ENCODE data around the gene RNF157. TPM values are rescaled to one million over a fixed set of nuclear protein-coding genes. Genes with fewer than 3 reads are reported as not detected.

Gene RNF157
- total and polyA plus RNA-seq, 9 of the 15 experiments (the other 6 are each of a cell fraction or from before 2014, with no cell fraction given): 8.1 to 31.7 (median 20.8) TPM

GRCh38 chr17:76141212-76142038 lies 98.9 kb downstream of the RNF157 start, which contains the start of gene FOXJ1 (continued):
- TF ChIP-seq CBX8 (IDR thresholded peaks at IDR 0.05; ENCODE audit: borderline replicate concordance, extremely low read depth, low read depth, low read length, poor library complexity, severe bottlenecking): no peak
- no peak for TF ChIP-seq HLTF (IDR thresholded peaks at IDR 0.05)
- TF ChIP-seq FOXJ2 (tag; IDR thresholded peaks at IDR 0.05): peak; percentile 99
- TF ChIP-seq BMI1 (IDR thresholded peaks at IDR 0.05; ENCODE audit: low read length): peak; percentile 97
- TF ChIP-seq, protein P1, sequence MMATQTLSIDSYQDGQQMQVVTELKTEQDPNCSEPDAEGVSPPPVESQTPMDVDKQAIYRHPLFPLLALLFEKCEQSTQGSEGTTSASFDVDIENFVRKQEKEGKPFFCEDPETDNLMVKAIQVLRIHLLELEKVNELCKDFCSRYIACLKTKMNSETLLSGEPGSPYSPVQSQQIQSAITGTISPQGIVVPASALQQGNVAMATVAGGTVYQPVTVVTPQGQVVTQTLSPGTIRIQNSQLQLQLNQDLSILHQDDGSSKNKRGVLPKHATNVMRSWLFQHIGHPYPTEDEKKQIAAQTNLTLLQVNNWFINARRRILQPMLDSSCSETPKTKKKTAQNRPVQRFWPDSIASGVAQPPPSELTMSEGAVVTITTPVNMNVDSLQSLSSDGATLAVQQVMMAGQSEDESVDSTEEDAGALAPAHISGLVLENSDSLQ (IDR thresholded peaks at IDR 0.05): peak; percentile 52; the same call in 1 of the 2 replicates
- TF ChIP-seq ZBTB5 (IDR thresholded peaks at IDR 0.05): no peak
- TF ChIP-seq, protein P2, sequence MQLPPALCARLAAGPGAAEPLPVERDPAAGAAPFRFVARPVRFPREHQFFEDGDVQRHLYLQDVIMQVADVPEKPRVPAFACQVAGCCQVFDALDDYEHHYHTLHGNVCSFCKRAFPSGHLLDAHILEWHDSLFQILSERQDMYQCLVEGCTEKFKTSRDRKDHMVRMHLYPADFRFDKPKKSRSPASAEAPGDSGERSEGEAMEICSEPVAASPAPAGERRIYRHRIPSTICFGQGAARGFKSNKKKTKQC (CRISPR knock-in tag; IDR thresholded peaks at IDR 0.05): no peak
- peak; percentile 98 for TF ChIP-seq MXI1 (IDR thresholded peaks at IDR 0.05; ENCODE audit: low read depth, low read length)
- no peak for TF ChIP-seq HNRNPUL1 (IDR thresholded peaks at IDR 0.05; ENCODE audit: low read length)
- TF ChIP-seq POLR2G (IDR thresholded peaks at IDR 0.05; ENCODE audit: low read depth, low read length): peak; percentile 86
- no peak for TF ChIP-seq ZBED1 (IDR thresholded peaks at IDR 0.05)
- TF ChIP-seq, protein P3, sequence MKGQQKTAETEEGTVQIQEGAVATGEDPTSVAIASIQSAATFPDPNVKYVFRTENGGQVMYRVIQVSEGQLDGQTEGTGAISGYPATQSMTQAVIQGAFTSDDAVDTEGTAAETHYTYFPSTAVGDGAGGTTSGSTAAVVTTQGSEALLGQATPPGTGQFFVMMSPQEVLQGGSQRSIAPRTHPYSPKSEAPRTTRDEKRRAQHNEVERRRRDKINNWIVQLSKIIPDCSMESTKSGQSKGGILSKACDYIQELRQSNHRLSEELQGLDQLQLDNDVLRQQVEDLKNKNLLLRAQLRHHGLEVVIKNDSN (CRISPR knock-in tag; IDR thresholded peaks at IDR 0.05): 0 out of 2 replicates have a peak, but pooled peaks have one; percentile 29
- peak; percentile 85 for TF ChIP-seq MBD2 (IDR thresholded peaks at IDR 0.05; ENCODE audit: borderline replicate concordance, low read depth)
- TF ChIP-seq, protein P4, sequence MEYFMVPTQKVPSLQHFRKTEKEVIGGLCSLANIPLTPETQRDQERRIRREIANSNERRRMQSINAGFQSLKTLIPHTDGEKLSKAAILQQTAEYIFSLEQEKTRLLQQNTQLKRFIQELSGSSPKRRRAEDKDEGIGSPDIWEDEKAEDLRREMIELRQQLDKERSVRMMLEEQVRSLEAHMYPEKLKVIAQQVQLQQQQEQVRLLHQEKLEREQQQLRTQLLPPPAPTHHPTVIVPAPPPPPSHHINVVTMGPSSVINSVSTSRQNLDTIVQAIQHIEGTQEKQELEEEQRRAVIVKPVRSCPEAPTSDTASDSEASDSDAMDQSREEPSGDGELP (CRISPR knock-in tag; IDR thresholded peaks at IDR 0.05; ENCODE audit: borderline replicate concordance): peak; percentile 22; the same call in 1 of the 2 replicates
- TF ChIP-seq CEBPG (CRISPR knock-in tag; IDR thresholded peaks at IDR 0.05): no peak
- TF ChIP-seq CEBPG (tag; conservative IDR thresholded peaks at IDR 0.05 in 1 of 2, IDR thresholded peaks at IDR 0.05 in 1 of 2): no peak
- TF ChIP-seq LEF1 (IDR thresholded peaks at IDR 0.05): no peak
- peak; percentile 96 for TF ChIP-seq CREBBP (IDR thresholded peaks at IDR 0.05; ENCODE audit: low read depth, low read length)
- peak; percentile 46; the same call in 1 of the 2 replicates for TF ChIP-seq POLR2A (conservative IDR thresholded peaks at IDR 0.05)
- no peak for TF ChIP-seq MTF1 (CRISPR knock-in tag; IDR thresholded peaks at IDR 0.05; ENCODE audit: borderline replicate concordance)
- no peak for TF ChIP-seq ZBTB2 (IDR thresholded peaks at IDR 0.05)
- no peak for TF ChIP-seq ZNF184 (CRISPR knock-in tag; IDR thresholded peaks at IDR 0.05)
- peak in 1 of 2 experiments; percentile 93; a peak in 2 of 4 replicates for TF ChIP-seq CSDE1 (IDR thresholded peaks at IDR 0.05)
